Left ventricle myocardium inferior (tissue), 1 donor: ENCODE measurements around the gene NOL7. TPM values are rescaled to one million over a fixed set of nuclear protein-coding genes. Genes with fewer than 3 reads are reported as not detected.

Source experiments
- DNase-seq: peaks from one replicate; pipeline ENCODE4 v3.0.0-alpha.2; 2020
- H3K27ac ChIP-seq: fragments of 200-600 bp; replicated peaks from 2 replicates; pipeline ENCODE4 v1.8.0; 2021
- H3K27me3 ChIP-seq: fragments of 200-600 bp; 2 replicates; pipeline ENCODE4 v1.8.0; 2021; ENCODE audit warnings: low read depth
- H3K36me3 ChIP-seq: fragments of 200-600 bp; 2 replicates; pipeline ENCODE4 v1.8.0; 2021
- H3K4me1 ChIP-seq: fragments of 200-600 bp; 2 replicates; pipeline ENCODE4 v1.8.0; 2021
- H3K4me3 ChIP-seq: fragments of 200-600 bp; 2 replicates; pipeline ENCODE4 v1.8.0; 2021; ENCODE audit warnings: mild to moderate bottlenecking, moderate library complexity
- H3K9me3 ChIP-seq: fragments of 200-600 bp; replicated peaks from 2 replicates; pipeline ENCODE4 v1.8.0; 2021
- CTCF ChIP-seq: fragments of 200-600 bp; IDR thresholded peaks from 2 replicates; pipeline ENCODE4 v1.8.0; 2021; ENCODE audit warnings: antibody characterized with exemption, mild to moderate bottlenecking, borderline replicate concordance
- intact Hi-C: fragments of 100-400 bp; cut with micrococcal nuclease; formaldehyde crosslinking; loops from one replicate; pipeline ENCODE4 v1.11.0; 2022
- total RNA-seq: library from RNA; stranded (reverse); fragmentation: NEBNext Ultra II Directional; extraction: Animal tissue kit (Norgen Biotek cat#: 25700); gene quantifications from one replicate; pipeline ENCODE4 v1.2.1, GENCODE V29; 2021
- donor health status: DM: no; HTN: yes; CAD: no; lungs with severe emphysema.

Gene NOL7
- total RNA-seq, 1 donor from 2014 or later = 46.9 TPM

GRCh38 chr6:13576017-13576416 is 39.1 kb upstream of the NOL7 start:
- TF ChIP-seq CTCF = no peak

GRCh38 chr6:13577926-13578325 is 37.2 kb upstream of the NOL7 start:
- Histone ChIP-seq H3K27ac (peak overlapping the region; percentile 87), H3K27me3 (no peaks in the 10 kb centered on the region), H3K4me1 (peaks cover 33% of the 10 kb centered on the region), H3K9me3 (no peaks in the 10 kb centered on the region), H3K4me3 (no peak overlapping the region), H3K36me3 (peaks cover 22% of the 10 kb centered on the region)
- TF ChIP-seq CTCF = no peak
- intact Hi-C loops = no loop called here
- DNase-seq = no peak

More at GRCh38 chr6:13576017-13576416, 39.1 kb upstream of the NOL7 start:
- Histone ChIP-seq H3K9me3 (no peaks in the 10 kb centered on the region), H3K36me3 (peaks cover 12% of the 10 kb centered on the region), H3K27ac (peak overlapping the region; percentile 99), H3K27me3 (no peaks in the 10 kb centered on the region), H3K4me1 (peaks cover 38% of the 10 kb centered on the region), H3K4me3 (no peak overlapping the region)
- no peak for DNase-seq
- intact Hi-C loops = no loop called here

GRCh38 chr6:13579911-13580310 is 35.2 kb upstream of the NOL7 start:
- TF ChIP-seq CTCF = no peak
- Histone ChIP-seq H3K27me3 (no peaks in the 10 kb centered on the region), H3K9me3 (no peaks in the 10 kb centered on the region), H3K27ac (peak overlapping the region; percentile 87), H3K4me1 (peaks cover 19% of the 10 kb centered on the region), H3K4me3 (no peak overlapping the region), H3K36me3 (peaks cover 32% of the 10 kb centered on the region)
- intact Hi-C loops = no loop called here
- DNase-seq = no peak

- no peaks in the 10 kb centered on the region for H3K9me3 ChIP-seq
- no peak for DNase-seq
- no peak for TF ChIP-seq CTCF
- H3K27ac ChIP-seq = no peak overlapping the region
- H3K36me3 ChIP-seq = peaks cover 45% of the 10 kb centered on the region
- intact Hi-C loops = no loop called here
- H3K4me3 ChIP-seq = no peak overlapping the region
- peaks cover 10% of the 10 kb centered on the region for H3K4me1 ChIP-seq
- no peaks in the 10 kb centered on the region for H3K27me3 ChIP-seq
These were observed 33.4 kb upstream of the NOL7 start for GRCh38 chr6:13581700-13582229.

- no peak for TF ChIP-seq CTCF
- H3K27ac ChIP-seq = no peak overlapping the region
- H3K4me1 ChIP-seq = peaks cover 27% of the 10 kb centered on the region
- intact Hi-C loops = no loop called here
- H3K27me3 ChIP-seq = no peaks in the 10 kb centered on the region
- DNase-seq = no peak
- H3K9me3 ChIP-seq = no peaks in the 10 kb centered on the region
- no peak overlapping the region for H3K4me3 ChIP-seq
- peaks cover 67% of the 10 kb centered on the region for H3K36me3 ChIP-seq
These were observed 28.3 kb upstream of the NOL7 start for GRCh38 chr6:13586603-13587542.
